Endothelial cell of umbilical vein (primary cell): ENCODE measurements around the gene PPP6R1.

Source experiments
- EZH2 ChIP-seq: IDR thresholded peaks from 2 replicates; pipeline ENCODE4 v1.6.1; 2012; ENCODE audit warnings: borderline replicate concordance, low read depth, mild to moderate bottlenecking, moderate library complexity, low read length, inconsistent platforms; ENCODE audit not compliant: severe bottlenecking
- FOS ChIP-seq: IDR thresholded peaks from 2 replicates; pipeline ENCODE4 v1.6.1; 2011; ENCODE audit warnings: mild to moderate bottlenecking, low read length, moderate library complexity, borderline replicate concordance; ENCODE audit not compliant: insufficient read depth
- POLR2A ChIP-seq: IDR thresholded peaks from 2 replicates; pipeline ENCODE4 v1.6.1; 2012; ENCODE audit warnings: low read depth, mild to moderate bottlenecking, control low read depth, low read length
- POLR2AphosphoS5 ChIP-seq: IDR thresholded peaks from 2 replicates; pipeline ENCODE4 v1.6.1; 2012; ENCODE audit warnings: low read depth, mild to moderate bottlenecking, control low read depth, low read length, moderate library complexity; ENCODE audit not compliant: insufficient read depth
- TF ChIP-seq, protein P1 (sequence below), 2 donors: IDR thresholded peaks; 1 replicate in 1 of 2; 2 replicates in 1 of 2; pipeline ENCODE4 v1.5.1; 2011; ENCODE audit warnings: low read length in 2 of 2, mild to moderate bottlenecking in 2 of 2, moderate library complexity in 2 of 2, control low read depth in 1 of 2, inconsistent platforms in 1 of 2, low read depth in 1 of 2; ENCODE audit not compliant: insufficient read depth in 1 of 2; ENCODE audit errors: extremely low read depth in 1 of 2
- TF ChIP-seq, protein P2 (sequence below): IDR thresholded peaks from 2 replicates; pipeline ENCODE4 v1.6.1; 2011; ENCODE audit not compliant: insufficient read depth, insufficient read length

DNA sequence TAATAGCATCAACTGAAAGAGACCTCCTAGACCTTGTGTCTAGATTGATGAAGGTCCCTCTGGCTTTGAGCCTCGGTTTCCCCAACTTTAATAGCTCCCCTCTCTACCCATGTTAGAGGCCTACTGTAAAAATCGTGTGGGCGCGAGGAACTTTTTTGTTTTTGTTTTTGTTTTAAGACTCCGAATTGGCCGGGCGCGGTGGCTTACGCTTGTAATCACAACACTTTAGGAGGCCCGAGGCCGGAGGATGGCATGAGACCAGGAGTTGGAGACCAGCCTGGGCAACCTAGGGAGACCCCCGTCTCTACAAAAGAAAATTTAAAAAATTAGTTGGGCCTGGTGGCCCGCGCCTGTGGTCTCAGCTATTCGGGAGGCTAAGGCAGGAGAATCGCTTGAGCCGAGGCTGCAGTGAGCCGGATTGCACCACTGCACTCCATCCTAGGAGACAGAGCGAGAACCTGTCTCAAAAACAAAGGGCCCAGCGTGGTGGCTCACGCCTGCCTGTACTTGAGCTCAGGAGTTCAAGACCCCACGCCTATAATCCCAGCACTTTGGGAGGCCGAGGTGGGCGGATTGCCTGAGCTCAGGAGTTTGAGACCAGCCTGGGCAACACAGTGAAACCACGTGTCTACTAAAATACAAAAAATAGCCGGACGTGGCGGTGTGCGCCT is 858 bp upstream of the PPP6R1 start:
- TF ChIP-seq, protein P1, sequence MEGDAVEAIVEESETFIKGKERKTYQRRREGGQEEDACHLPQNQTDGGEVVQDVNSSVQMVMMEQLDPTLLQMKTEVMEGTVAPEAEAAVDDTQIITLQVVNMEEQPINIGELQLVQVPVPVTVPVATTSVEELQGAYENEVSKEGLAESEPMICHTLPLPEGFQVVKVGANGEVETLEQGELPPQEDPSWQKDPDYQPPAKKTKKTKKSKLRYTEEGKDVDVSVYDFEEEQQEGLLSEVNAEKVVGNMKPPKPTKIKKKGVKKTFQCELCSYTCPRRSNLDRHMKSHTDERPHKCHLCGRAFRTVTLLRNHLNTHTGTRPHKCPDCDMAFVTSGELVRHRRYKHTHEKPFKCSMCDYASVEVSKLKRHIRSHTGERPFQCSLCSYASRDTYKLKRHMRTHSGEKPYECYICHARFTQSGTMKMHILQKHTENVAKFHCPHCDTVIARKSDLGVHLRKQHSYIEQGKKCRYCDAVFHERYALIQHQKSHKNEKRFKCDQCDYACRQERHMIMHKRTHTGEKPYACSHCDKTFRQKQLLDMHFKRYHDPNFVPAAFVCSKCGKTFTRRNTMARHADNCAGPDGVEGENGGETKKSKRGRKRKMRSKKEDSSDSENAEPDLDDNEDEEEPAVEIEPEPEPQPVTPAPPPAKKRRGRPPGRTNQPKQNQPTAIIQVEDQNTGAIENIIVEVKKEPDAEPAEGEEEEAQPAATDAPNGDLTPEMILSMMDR (IDR thresholded peaks at IDR 0.05; ENCODE audit: extremely low read depth in 1 of 2, insufficient read depth in 1 of 2, low read depth in 1 of 2, low read length in 2 of 2) = no peak
- TF ChIP-seq, protein P2, sequence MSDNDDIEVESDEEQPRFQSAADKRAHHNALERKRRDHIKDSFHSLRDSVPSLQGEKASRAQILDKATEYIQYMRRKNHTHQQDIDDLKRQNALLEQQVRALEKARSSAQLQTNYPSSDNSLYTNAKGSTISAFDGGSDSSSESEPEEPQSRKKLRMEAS = no peak
- TF ChIP-seq EZH2 (no peak), POLR2A (no peak), FOS (no peak), POLR2AphosphoS5 (no peak)
